NCI-H460 (cell line): ENCODE data around the gene OR1K1. TPM values are rescaled to one million over a fixed set of nuclear protein-coding genes. Genes with fewer than 3 reads are reported as not detected.
"Not testable (repeated sequence)": the region's sequence is repeated elsewhere in the genome, so short reads cannot be mapped to it uniquely, and the experiment has no call there.

Experiments
- DNase-seq: peaks from one replicate; pipeline ENCODE4 v3.0.0-alpha.2; 2016; ENCODE audit warnings: low read depth; ENCODE audit errors: extremely low read depth
- polyA plus RNA-seq: library from polyadenylated mRNA; depleted of rRNA; stranded (reverse); fragments of >200 nt; gene quantifications from 2 replicates; pipeline ENCODE4 v1.2.3, GENCODE V29; 2014; cell fraction: nucleus; rRNA removed
- total RNA-seq: library from RNA; depleted of rRNA; stranded (reverse); fragments of >200 nt; shearing (Covaris generic); gene quantifications from 2 replicates; pipeline ENCODE4 v1.2.3, GENCODE V29; 2014; rRNA removed

OR1K1 gene
- not detected in 2 replicates for total RNA-seq
- polyA plus RNA-seq: not detected in 2 replicates

GRCh38 chr9:122800066-122801060 lies at the start of gene OR1K1:
TSS of gene OR1K1 (plus strand) at chr9:122800123. CDS start at chr9:122800123, 0 bp downstream.
- DNase-seq: no peak

- no peak for DNase-seq
These were observed 45.1 kb upstream of the OR1K1 start for GRCh38 chr9:122754825-122755224.

GRCh38 chr9:122767817-122768216 lies 32.1 kb upstream of the OR1K1 start:
- DNase-seq: no peak

GRCh38 chr9:122777052-122777451 lies 22.9 kb upstream of the OR1K1 start:
- no peak for DNase-seq

GRCh38 chr9:122777935-122778627 lies 21.8 kb upstream of the OR1K1 start:
- DNase-seq: no peak

GRCh38 chr9:122779181-122779580 lies 20.7 kb upstream of the OR1K1 start:
- no peak for DNase-seq

GRCh38 chr9:122780026-122780425 lies 19.9 kb upstream of the OR1K1 start:
- no peak for DNase-seq

GRCh38 chr9:122781671-122782070 lies 18.3 kb upstream of the OR1K1 start:
- DNase-seq: no peak

GRCh38 chr9:122785269-122785668 lies 14.7 kb upstream of the OR1K1 start:
- no peak for DNase-seq

GRCh38 chr9:122786338-122786737 lies 13.6 kb upstream of the OR1K1 start:
- no peak for DNase-seq

- no peak for DNase-seq
These were observed 11.1 kb upstream of the OR1K1 start, which contains the start of gene OR5C1 for GRCh38 chr9:122788831-122789230. TSS of gene OR5C1 (plus strand) at chr9:122788933. CDS start at chr9:122788933, 0 bp downstream.

GRCh38 chr9:122789256-122790046 lies 10.5 kb upstream of the OR1K1 start:
- DNase-seq: no peak

- no peak for DNase-seq
These were observed 7.9 kb upstream of the OR1K1 start for GRCh38 chr9:122791872-122792669.

- DNase-seq: no peak
These were observed 2.4 kb upstream of the OR1K1 start for GRCh38 chr9:122797316-122798063.

GRCh38 chr9:122806661-122807060 lies 6.7 kb downstream of the OR1K1 start:
- DNase-seq: no peak

- no peak for DNase-seq
These were observed 7.5 kb downstream of the OR1K1 start for GRCh38 chr9:122807271-122807900.

- DNase-seq: no peak
These were observed 8.2 kb downstream of the OR1K1 start for GRCh38 chr9:122808141-122808540.

GRCh38 chr9:122809261-122809660 lies 9.3 kb downstream of the OR1K1 start:
- DNase-seq: not testable (repeated sequence)
